Lower leg skin (tissue), 3 donors: ENCODE data around the gene PPP1R15B.

ENCODE experiments used
- POLR2A ChIP-seq, 2 donors: fragments of 450-650 bp; IDR thresholded peaks; one replicate each; pipeline ENCODE4 v1.6.1; 2016 to 2017; ENCODE audit warnings: antibody characterized with exemption in 2 of 2, mild to moderate bottlenecking in 1 of 2, moderate library complexity in 1 of 2
- TF ChIP-seq, protein P1 (sequence below), 3 donors: fragments of 450-650 bp; IDR thresholded peaks; one replicate each; pipeline ENCODE4 v1.5.1; 2016; ENCODE audit warnings: antibody characterized with exemption in 3 of 3, mild to moderate bottlenecking in 3 of 3, moderate library complexity in 2 of 3

DNA sequence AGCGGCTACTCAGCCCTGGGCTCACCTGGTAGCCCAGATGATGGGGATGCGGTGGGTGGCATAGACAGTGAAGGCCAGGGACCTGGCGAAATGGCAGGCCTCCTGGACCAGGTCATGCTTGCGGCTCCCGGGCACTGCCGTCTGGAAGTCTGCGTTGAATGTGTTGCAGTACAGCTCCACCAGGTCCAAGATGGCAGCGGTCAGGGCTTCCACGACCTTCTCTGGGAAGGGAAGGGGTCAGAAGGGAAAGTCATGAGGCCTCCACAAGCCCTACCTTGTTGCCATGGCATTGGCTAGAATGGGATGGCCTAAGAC, 44.2 kb upstream of the PPP1R15B start:
- TF ChIP-seq, protein P1, sequence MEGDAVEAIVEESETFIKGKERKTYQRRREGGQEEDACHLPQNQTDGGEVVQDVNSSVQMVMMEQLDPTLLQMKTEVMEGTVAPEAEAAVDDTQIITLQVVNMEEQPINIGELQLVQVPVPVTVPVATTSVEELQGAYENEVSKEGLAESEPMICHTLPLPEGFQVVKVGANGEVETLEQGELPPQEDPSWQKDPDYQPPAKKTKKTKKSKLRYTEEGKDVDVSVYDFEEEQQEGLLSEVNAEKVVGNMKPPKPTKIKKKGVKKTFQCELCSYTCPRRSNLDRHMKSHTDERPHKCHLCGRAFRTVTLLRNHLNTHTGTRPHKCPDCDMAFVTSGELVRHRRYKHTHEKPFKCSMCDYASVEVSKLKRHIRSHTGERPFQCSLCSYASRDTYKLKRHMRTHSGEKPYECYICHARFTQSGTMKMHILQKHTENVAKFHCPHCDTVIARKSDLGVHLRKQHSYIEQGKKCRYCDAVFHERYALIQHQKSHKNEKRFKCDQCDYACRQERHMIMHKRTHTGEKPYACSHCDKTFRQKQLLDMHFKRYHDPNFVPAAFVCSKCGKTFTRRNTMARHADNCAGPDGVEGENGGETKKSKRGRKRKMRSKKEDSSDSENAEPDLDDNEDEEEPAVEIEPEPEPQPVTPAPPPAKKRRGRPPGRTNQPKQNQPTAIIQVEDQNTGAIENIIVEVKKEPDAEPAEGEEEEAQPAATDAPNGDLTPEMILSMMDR (IDR thresholded peaks at IDR 0.05) = no peak
- TF ChIP-seq POLR2A (IDR thresholded peaks at IDR 0.05) = no peak
